Retinal pigment epithelial cell (primary cell): ENCODE results near the gene GUCA1A.

ENCODE experiments used
- DNase-seq: peaks from one replicate; pipeline ENCODE4 v3.0.0-alpha.2; 2010; ENCODE audit warnings: low read depth
- H3K4me3 ChIP-seq: 2 replicates; pipeline ENCODE4 v1.5.1; 2011; ENCODE audit warnings: mild to moderate bottlenecking, low read length, control low read depth, moderate library complexity
- TF ChIP-seq, protein P1 (sequence below): conservative IDR thresholded peaks from 2 replicates; pipeline ENCODE4 v1.5.1; 2011; ENCODE audit warnings: low read depth, low read length, control low read depth, inconsistent platforms

Gene GUCA1A

DNA sequence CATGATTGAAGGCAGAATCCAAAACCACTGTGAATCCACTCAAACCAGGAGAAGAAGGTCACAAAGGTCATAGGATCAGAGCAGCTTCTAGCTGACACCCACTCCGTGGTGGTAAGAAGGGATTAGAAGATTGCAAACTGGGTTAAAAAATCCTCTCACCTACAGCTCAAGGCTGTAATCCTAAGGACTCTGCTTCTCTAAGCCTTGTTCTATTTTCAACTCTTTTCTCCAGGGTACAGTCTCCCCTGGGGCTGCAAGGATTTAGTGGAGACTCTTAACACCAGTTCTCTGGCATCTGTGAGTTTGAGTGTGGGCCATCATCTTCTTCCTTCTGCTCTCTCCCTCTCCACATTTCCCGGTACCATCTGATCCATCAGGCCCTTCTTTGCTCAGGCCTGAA lies at the start of gene GUCA1A:
GUCA1A (plus strand) TSS at position 264 of the 400 bp plus-strand sequence. CDS start 250 bp downstream, outside the sequence.
- DNase-seq = no peak
- TF ChIP-seq, protein P1, sequence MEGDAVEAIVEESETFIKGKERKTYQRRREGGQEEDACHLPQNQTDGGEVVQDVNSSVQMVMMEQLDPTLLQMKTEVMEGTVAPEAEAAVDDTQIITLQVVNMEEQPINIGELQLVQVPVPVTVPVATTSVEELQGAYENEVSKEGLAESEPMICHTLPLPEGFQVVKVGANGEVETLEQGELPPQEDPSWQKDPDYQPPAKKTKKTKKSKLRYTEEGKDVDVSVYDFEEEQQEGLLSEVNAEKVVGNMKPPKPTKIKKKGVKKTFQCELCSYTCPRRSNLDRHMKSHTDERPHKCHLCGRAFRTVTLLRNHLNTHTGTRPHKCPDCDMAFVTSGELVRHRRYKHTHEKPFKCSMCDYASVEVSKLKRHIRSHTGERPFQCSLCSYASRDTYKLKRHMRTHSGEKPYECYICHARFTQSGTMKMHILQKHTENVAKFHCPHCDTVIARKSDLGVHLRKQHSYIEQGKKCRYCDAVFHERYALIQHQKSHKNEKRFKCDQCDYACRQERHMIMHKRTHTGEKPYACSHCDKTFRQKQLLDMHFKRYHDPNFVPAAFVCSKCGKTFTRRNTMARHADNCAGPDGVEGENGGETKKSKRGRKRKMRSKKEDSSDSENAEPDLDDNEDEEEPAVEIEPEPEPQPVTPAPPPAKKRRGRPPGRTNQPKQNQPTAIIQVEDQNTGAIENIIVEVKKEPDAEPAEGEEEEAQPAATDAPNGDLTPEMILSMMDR = no peak

DNA sequence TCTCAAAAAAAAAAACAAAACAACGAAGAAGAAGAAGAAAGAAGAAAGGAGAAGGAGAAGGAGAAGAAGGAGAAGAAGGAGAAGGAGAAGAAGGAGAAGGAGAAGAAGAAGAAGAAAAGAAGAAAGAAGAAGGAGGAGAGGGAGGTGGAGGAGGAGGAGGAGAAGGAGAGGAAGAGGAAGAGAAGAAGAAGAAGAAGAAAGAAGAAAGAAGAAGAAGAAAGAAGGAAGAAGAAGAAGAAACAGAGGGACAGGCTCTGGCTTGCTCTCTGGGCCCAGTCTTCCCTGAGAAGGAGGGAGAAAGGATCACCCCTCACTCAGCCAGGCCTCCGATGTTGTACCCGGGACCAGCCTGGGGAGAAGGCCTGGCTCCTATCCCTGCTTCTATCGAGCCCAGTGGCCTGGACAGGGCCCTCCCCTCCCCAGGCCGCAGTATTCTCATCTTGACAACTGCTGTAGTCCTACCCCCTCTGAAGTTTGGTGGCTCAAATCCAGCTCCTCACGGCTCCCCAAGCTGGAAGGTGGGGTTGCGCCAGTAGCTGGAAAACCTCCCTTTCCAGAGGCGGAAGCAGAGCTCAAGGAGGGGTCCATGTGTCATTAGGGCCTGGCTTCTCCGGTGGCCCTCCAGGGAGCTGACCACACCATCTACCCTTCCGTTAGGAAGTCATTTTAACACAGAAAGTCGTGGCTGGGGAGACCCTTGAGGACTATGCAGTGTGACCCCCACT lies 49.6 kb upstream of the GUCA1A start:
- no peak for DNase-seq
- no peak overlapping the region for H3K4me3 ChIP-seq
- TF ChIP-seq, protein P1 = no peak

More for the DNA sequence above, at the start of gene GUCA1A:
- no peak within 1 kb of the TSS for H3K4me3 ChIP-seq

DNA sequence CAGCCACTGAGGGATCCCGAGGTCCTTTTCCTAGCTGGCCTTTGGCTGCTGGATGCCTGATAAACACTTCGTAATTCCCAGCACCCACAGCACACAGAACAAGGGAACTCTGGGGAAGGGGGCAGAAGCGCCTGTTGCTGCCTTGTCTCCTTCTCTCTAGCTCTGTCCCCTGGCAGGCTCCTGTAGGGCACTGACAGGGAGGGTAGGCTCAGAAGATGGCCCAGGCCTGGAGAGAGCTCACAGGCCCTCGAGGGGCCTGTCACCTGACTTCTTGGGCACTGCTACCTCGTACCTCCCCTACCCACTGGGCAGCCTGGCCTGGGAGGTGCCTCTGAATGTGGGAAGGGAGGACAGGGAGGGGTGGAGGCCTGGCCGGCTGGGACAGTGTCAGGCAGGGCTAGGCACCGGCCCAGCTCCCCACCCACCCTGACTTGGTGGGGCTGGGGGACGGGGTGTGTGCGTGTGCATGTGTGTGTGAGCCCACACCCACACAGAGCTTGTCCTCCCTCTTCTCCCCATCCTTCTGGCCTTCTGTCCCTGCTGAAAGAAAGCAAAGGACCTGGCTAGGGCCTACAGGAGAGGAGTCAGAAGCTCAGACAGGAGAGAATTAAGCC lies 48.8 kb upstream of the GUCA1A start:
- H3K4me3 ChIP-seq = no peak overlapping the region
- DNase-seq = no peak
- TF ChIP-seq, protein P1 = no peak

DNA sequence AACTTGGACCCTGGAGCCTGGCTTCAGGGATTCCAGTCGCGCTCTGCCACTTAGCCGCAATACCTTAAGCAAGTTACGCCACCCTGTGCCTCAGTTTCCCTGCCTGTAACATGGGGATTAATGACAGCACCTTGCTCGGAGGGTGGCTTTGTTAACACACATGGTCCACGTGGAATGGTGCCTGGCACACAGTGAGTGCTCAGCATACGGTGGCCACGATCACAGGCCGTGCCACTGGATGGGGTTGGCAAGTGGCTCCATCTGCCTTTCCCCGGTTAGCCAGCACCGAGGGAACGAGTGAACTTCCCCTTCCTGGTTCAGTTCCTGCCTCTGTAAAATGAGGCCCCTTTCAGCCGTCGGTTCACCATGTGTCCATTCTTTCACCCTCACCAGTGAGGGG lies 47.9 kb upstream of the GUCA1A start:
- DNase-seq = no peak
- TF ChIP-seq, protein P1 = no peak
- H3K4me3 ChIP-seq = no peak overlapping the region

DNA sequence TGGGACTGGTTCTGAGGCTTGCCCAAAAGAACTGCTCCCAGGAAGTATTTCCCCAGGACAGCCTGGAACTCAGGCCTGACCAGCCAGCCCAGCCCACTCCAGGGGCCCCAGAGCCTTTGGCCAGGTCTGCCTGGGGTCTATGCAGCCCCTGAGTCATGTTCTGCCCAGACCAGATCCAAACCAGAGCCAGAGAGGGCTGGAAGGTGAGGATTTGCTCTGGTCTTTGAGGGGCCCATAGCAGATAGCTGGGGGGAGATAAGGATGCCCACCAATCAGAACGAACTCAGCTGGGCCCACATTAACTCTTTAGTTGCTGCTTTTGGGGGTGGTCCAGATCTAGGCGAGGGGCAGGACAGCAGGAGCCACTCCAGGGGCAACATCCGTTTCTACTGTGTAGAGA lies 47.5 kb upstream of the GUCA1A start:
- no peak overlapping the region for H3K4me3 ChIP-seq
- TF ChIP-seq, protein P1 = no peak
- DNase-seq = no peak

DNA sequence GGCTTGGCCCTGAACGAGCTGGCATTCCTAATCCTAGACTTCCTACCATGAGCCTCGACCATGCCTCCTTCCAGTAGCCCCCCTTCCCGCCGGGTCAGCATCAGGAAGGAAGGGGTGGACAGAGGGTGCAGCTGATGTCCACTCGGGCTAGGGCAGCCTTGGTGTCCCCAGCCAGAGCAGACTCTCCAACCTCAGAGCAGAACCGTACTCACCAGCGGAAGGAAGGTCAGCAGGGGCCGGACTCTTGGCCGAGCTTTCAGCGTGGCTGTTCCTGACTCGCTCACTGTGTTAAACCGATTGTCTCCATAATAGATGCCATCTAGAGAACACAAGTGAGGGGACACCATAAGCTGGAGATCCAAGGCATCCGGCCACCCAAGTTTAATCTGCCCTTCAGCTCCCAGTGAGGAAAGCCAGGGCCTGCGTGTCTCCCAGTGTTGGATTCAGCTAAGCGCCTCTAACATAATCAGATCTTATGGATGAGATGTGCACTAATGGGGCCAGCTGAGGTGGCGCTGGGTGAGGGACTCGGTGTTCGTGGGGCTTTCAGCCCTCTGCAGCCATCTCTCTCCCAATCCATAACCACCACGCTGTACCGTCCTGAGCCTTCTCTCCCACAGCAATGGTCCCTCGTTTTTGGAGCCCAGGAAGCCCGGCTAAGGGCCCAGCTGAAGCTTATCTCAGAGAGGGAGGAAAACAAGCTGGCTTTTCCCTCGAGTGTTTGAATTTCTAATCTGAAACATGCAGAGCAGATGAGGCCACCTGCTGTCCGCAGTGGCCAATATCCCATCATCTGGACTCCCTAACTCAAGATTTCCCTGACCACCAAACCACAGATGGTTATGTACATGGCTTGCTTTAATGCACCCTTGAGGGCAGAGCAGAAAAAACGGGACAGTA lies 44.5 kb upstream of the GUCA1A start:
- H3K4me3 ChIP-seq = no peak overlapping the region
- TF ChIP-seq, protein P1 = peak; percentile 15
- no peak for DNase-seq
